Lower leg skin (tissue), 4 donors: Measurements from ENCODE around the gene ECE1. TPM values are rescaled to one million over a fixed set of nuclear protein-coding genes. Genes with fewer than 3 reads are reported as not detected.

ENCODE experiments used
- DNase-seq, 2 donors: peaks; one replicate each; pipeline ENCODE4 v3.0.0-alpha.2; 2019; ENCODE audit warnings: low spot score in 2 of 2
- H3K4me3 ChIP-seq: fragments of 200-600 bp; sonication (generic); 2 replicates; pipeline ENCODE4 v1.5.1; 2017; ENCODE audit warnings: mild to moderate bottlenecking, low read depth; ENCODE audit not compliant: poor library complexity, severe bottlenecking
- CTCF ChIP-seq, 3 donors: fragments of 450-650 bp; IDR thresholded peaks; one replicate each; pipeline ENCODE4 v1.5.1; 2016; ENCODE audit warnings: antibody characterized with exemption in 3 of 3, mild to moderate bottlenecking in 3 of 3, moderate library complexity in 2 of 3
- POLR2A ChIP-seq, 2 donors: fragments of 450-650 bp; IDR thresholded peaks; one replicate each; pipeline ENCODE4 v1.6.1; 2016 to 2017; ENCODE audit warnings: antibody characterized with exemption in 2 of 2, mild to moderate bottlenecking in 1 of 2, moderate library complexity in 1 of 2
- WGBS, 2 donors: methylation state at CpG; one replicate each; pipeline ENCODE4 v1.1.5; 2018; 5-methylcytosine and 5-hydroxymethylcytosine counted together
- intact Hi-C: fragments of 100-400 bp; cut with DNase I; formaldehyde crosslinking; loops from one replicate; pipeline ENCODE4 v1.15.0; 2023; ENCODE audit warnings: low total_unique reads
- total RNA-seq, 4 donors: library from RNA; depleted of rRNA; stranded (reverse); fragments of >200 nt; gene quantifications; one replicate each; pipeline ENCODE4 v1.1.0, GENCODE V29; 2016

ECE1 gene
- total RNA-seq, 4 donors from 2014 or later: 37.1 to 68.9 (median 48.3) TPM

- 61 to 67% methylated on average over 7 to 8 of the region's 8 CpGs for WGBS, 2 donors
- DNase-seq: no peak
- TF ChIP-seq POLR2A (IDR thresholded peaks at IDR 0.05): no peak
- H3K4me3 ChIP-seq: no peak overlapping the region
- intact Hi-C loops: no loop called here
These were observed 42.5 kb upstream of the ECE1 start for GRCh38 chr1:21332554-21333311.

- intact Hi-C loops: no loop called here
- DNase-seq: no peak
- TF ChIP-seq CTCF (IDR thresholded peaks at IDR 0.05) (no peak), POLR2A (IDR thresholded peaks at IDR 0.05) (no peak)
- no peak overlapping the region for H3K4me3 ChIP-seq
- WGBS, 2 donors: 32 to 42% methylated on average over 8 to 9 of the region's 9 CpGs
These were observed 41.7 kb upstream of the ECE1 start for GRCh38 chr1:21331752-21332478.

- no peak overlapping the region for H3K4me3 ChIP-seq
- WGBS, 2 donors: 63 to 72% methylated on average over 2 of the region's 2 CpGs
- TF ChIP-seq POLR2A (IDR thresholded peaks at IDR 0.05) (no peak), CTCF (IDR thresholded peaks at IDR 0.05) (no peak)
- intact Hi-C loops: no loop called here
- DNase-seq: no peak
These were observed 40.3 kb upstream of the ECE1 start for GRCh38 chr1:21330544-21330943.

GRCh38 chr1:21329209-21329844 lies 39.1 kb upstream of the ECE1 start:
- intact Hi-C loops: no loop called here
- no peak for TF ChIP-seq POLR2A (IDR thresholded peaks at IDR 0.05)
- TF ChIP-seq CTCF (IDR thresholded peaks at IDR 0.05): no peak
- no peak for DNase-seq
- WGBS, 2 donors: 53 to 54% methylated on average over 7 of the region's 7 CpGs
- no peak overlapping the region for H3K4me3 ChIP-seq

- WGBS, 2 donors: 91% methylated on average over 15 of the region's 15 CpGs
- intact Hi-C loops: no loop called here
- no peak overlapping the region for H3K4me3 ChIP-seq
- no peak for DNase-seq
- TF ChIP-seq CTCF (IDR thresholded peaks at IDR 0.05) (no peak), POLR2A (IDR thresholded peaks at IDR 0.05) (no peak)
These were observed 37.5 kb upstream of the ECE1 start for GRCh38 chr1:21327566-21328323.
